GM12878 (cell line): ENCODE measurements around the gene B3GNT9. TPM values are rescaled to one million over a fixed set of nuclear protein-coding genes. Genes with fewer than 3 reads are reported as not detected.

Experiments used
- ATAC-seq: fragments of 200-7000 bp; cut with Tn5 transposase; 3 replicates; pipeline ENCODE4 v1.9.1; 2020; ENCODE audit warnings: mild to moderate bottlenecking, moderate library complexity
- BruUV-seq: library from RNA; stranded (reverse); fragments of 400-500 nt; replicated peaks from 2 replicates; lab custom pipeline; 2021; lab: Mats Ljungman, UMichigan
- CTCF ChIA-PET: fragments of 300-600 bp; sonication (Branson Sonifier 250); formaldehyde crosslinking; extraction: SDS; loops from one replicate; lab custom pipeline; 2021; ENCODE audit warnings: inconsistent platforms; lab: Yijun Ruan, JAX
- POLR2A ChIA-PET: fragments of 350-600 bp; formaldehyde crosslinking; extraction: SDS; loops from one replicate; lab custom pipeline; 2021; ENCODE audit warnings: inconsistent platforms; lab: Charles Lee
- RAD21 ChIA-PET: fragments of 300-600 bp; sonication (Branson Sonifier 250); formaldehyde crosslinking; loops from one replicate; lab custom pipeline; 2023; ENCODE audit warnings: antibody characterized with exemption; ENCODE audit not compliant: unreplicated experiment; lab: Charles Lee
- SMC1A ChIA-PET: fragments of 300-600 bp; sonication (Branson Sonifier 250); formaldehyde crosslinking; loops from one replicate; lab custom pipeline; 2023; ENCODE audit not compliant: unreplicated experiment, uncharacterized antibody; lab: Charles Lee
- DNase-seq: peaks from one replicate; pipeline ENCODE4 v3.0.0-alpha.2; 2011; ENCODE audit warnings: low read depth, low spot score
- FAIRE-seq: peaks from 3 replicates; lab custom pipeline; 2011; peaks lifted over from hg19 to GRCh38; lab: Jason Lieb, UNC
- H2AFZ ChIP-seq: 2 replicates; pipeline ENCODE4 v1.6.0; 2011; ENCODE audit warnings: low read depth, low read length, control low read depth; ENCODE audit not compliant: control insufficient read depth
- H3K27ac ChIP-seq: 2 replicates; pipeline ENCODE4 v1.5.1; 2011; ENCODE audit warnings: control low read depth; ENCODE audit not compliant: control insufficient read depth, insufficient read depth
- H3K27me3 ChIP-seq, 2 experiments: replicated peaks in 1 of 2; 2 replicates each; pipeline versions ENCODE4 v1.6.0 to v1.6.1; 2011; ENCODE audit warnings: low read length in 1 of 2; ENCODE audit not compliant: control insufficient read depth in 2 of 2, insufficient read depth in 2 of 2
- H3K36me3 ChIP-seq, 2 experiments: 2 replicates each; pipeline ENCODE4 v1.5.1; 2011; ENCODE audit warnings: low read length in 1 of 2; ENCODE audit not compliant: control insufficient read depth in 2 of 2, insufficient read depth in 2 of 2
- H3K4me1 ChIP-seq: 2 replicates; pipeline ENCODE4 v1.6.1; 2011; ENCODE audit warnings: mild to moderate bottlenecking, low read length, moderate library complexity, mixed read lengths; ENCODE audit not compliant: control insufficient read depth, insufficient read depth
- H3K4me2 ChIP-seq: 2 replicates; pipeline ENCODE4 v1.6.0; 2011; ENCODE audit warnings: control low read depth; ENCODE audit not compliant: control insufficient read depth, insufficient read depth
- H3K4me3 ChIP-seq: fragments of 200-600 bp; sonication (generic); 2 replicates; pipeline ENCODE4 v1.5.1; 2016
- H3K79me2 ChIP-seq: 2 replicates; pipeline ENCODE4 v1.6.0; 2011; ENCODE audit warnings: low read length; ENCODE audit not compliant: control insufficient read depth, insufficient read depth
- H3K9ac ChIP-seq: 2 replicates; pipeline ENCODE4 v1.8.0; 2011; ENCODE audit warnings: low read length, control low read depth, mixed read lengths; ENCODE audit not compliant: control insufficient read depth, insufficient read depth
- H3K9me3 ChIP-seq: replicated peaks from 3 replicates; pipeline ENCODE4 v1.5.1; 2011; ENCODE audit warnings: mild to moderate bottlenecking, low read length; ENCODE audit not compliant: control insufficient read depth, insufficient read depth
- H4K20me1 ChIP-seq: 2 replicates; pipeline ENCODE4 v1.6.0; 2011; ENCODE audit not compliant: control insufficient read depth, insufficient read depth
- CHD4 ChIP-seq: fragments of 200-600 bp; sonication (generic); IDR thresholded peaks from 2 replicates; pipeline ENCODE4 v1.6.1; 2016; ENCODE audit warnings: mild to moderate bottlenecking
- MTA2 ChIP-seq: fragments of 450-650 bp; IDR thresholded peaks from 2 replicates; pipeline ENCODE4 v1.6.1; 2016; ENCODE audit warnings: low read depth, mild to moderate bottlenecking, moderate library complexity
- POLR2AphosphoS2 ChIP-seq: IDR thresholded peaks from 2 replicates; pipeline ENCODE4 v1.6.1; 2011; ENCODE audit warnings: low read depth, mild to moderate bottlenecking, low read length, improper control_type of control experiment, moderate library complexity
- SMARCA5 ChIP-seq: fragments of 450-650 bp; IDR thresholded peaks from 2 replicates; pipeline ENCODE4 v1.6.1; 2017; ENCODE audit warnings: mild to moderate bottlenecking
- STAT1 ChIP-seq: fragments of 450-650 bp; conservative IDR thresholded peaks from 2 replicates; pipeline ENCODE4 v1.6.1; 2014; ENCODE audit warnings: antibody characterized with exemption, mild to moderate bottlenecking
- SUZ12 ChIP-seq: fragments of 200-600 bp; sonication (generic); IDR thresholded peaks from one replicate; pipeline ENCODE4 v1.6.1; 2018; ENCODE audit warnings: antibody characterized with exemption, mild to moderate bottlenecking; ENCODE audit not compliant: unreplicated experiment
- TAF1 ChIP-seq: IDR thresholded peaks from 2 replicates; pipeline ENCODE4 v1.6.1; 2011; ENCODE audit warnings: mild to moderate bottlenecking, low read depth, low read length, borderline replicate concordance
- YY1 ChIP-seq: IDR thresholded peaks from 2 replicates; pipeline ENCODE4 v1.6.1; 2011; ENCODE audit warnings: low read depth, mild to moderate bottlenecking, low read length
- ZBED1 ChIP-seq: IDR thresholded peaks from 2 replicates; pipeline ENCODE4 v1.6.1; 2016; ENCODE audit warnings: borderline replicate concordance
- WGBS: methylation state at CpG from one replicate; pipeline ENCODE4 v1.1.6; 2016; ENCODE audit warnings: low lambda C conversion rate; ENCODE audit not compliant: insufficient replicate concordance, insufficient coverage; ENCODE audit errors: missing lambda C conversion rate; 5-methylcytosine and 5-hydroxymethylcytosine counted together
- in situ Hi-C: fragments of 300-500 bp; cut with MboI; formaldehyde crosslinking; loops from 9 replicates; pipeline ENCODE4 v1.14.3; 2018; ENCODE audit warnings: mixed read lengths
- intact Hi-C: fragments of 100-400 bp; cut with micrococcal nuclease; formaldehyde crosslinking; loops from one replicate; pipeline ENCODE4 v1.14.2; 2022; ENCODE audit not compliant: unreplicated experiment
- polyA plus RNA-seq, 11 experiments: library from polyadenylated mRNA; depleted of rRNA in 4 of 11; unstranded in 6 of 11; stranded (reverse) in 5 of 11; fragments of >200 nt; fragmentation: Nextera tagmentation in 4 of 11; fragmentation: Illumina TruSeq in 1 of 11; extraction: Ambion mirVana in 4 of 11; extraction: Trizol in 1 of 11; gene quantifications; 1 replicate in 1 of 11; 2 replicates in 10 of 11; pipeline versions ENCODE4 v1.2.1 to v1.2.3, GENCODE V29; 2011 to 2016; ENCODE audit warnings: inconsistent platforms in 2 of 11, missing spikeins in 2 of 11, low read depth in 1 of 11
- total RNA-seq, 4 experiments: library from RNA; depleted of rRNA in 3 of 4; stranded (reverse); fragments of >200 nt in 3 of 4; fragmentation: Illumina TruSeq in 1 of 4; extraction: Trizol in 1 of 4; gene quantifications; 2 replicates each; pipeline versions ENCODE4 v1.2.1 to v1.2.3, GENCODE V29; 2013 to 2021
- TF ChIP-seq, protein P1 (sequence below): fragments of 450-650 bp; formaldehyde crosslinking; IDR thresholded peaks from 2 replicates; pipeline ENCODE4 v1.4.0; 2022; ENCODE audit warnings: mild to moderate bottlenecking, moderate library complexity
- TF ChIP-seq, protein P2 (sequence below): IDR thresholded peaks from 2 replicates; pipeline ENCODE4 v1.6.1; 2012; ENCODE audit warnings: low read depth, low read length, improper control_type of control experiment
- TF ChIP-seq, protein P3 (sequence below): fragments of 150-350 bp; IDR thresholded peaks from 2 replicates; pipeline ENCODE4 v1.6.1; 2016; ENCODE audit warnings: low read depth, low read length
- TF ChIP-seq, protein P4 (sequence below), 3 experiments: IDR thresholded peaks in 2 of 3; conservative IDR thresholded peaks in 1 of 3; 2 replicates each; pipeline ENCODE4 v1.5.1; 2011; ENCODE audit warnings: low read depth in 3 of 3, low read length in 3 of 3, mild to moderate bottlenecking in 3 of 3, control low read depth in 2 of 3, moderate library complexity in 2 of 3, inconsistent platforms in 1 of 3, mixed read lengths in 1 of 3; ENCODE audit not compliant: control insufficient read depth in 2 of 3, insufficient read depth in 1 of 3; ENCODE audit errors: extremely low read depth in 1 of 3

The B3GNT9 gene
- total and polyA plus RNA-seq, 10 of the 15 experiments (the other 5 are each of a cell fraction or from before 2014, with no cell fraction given) = 0.08 to 5.0 (median 1.9) TPM

DNA sequence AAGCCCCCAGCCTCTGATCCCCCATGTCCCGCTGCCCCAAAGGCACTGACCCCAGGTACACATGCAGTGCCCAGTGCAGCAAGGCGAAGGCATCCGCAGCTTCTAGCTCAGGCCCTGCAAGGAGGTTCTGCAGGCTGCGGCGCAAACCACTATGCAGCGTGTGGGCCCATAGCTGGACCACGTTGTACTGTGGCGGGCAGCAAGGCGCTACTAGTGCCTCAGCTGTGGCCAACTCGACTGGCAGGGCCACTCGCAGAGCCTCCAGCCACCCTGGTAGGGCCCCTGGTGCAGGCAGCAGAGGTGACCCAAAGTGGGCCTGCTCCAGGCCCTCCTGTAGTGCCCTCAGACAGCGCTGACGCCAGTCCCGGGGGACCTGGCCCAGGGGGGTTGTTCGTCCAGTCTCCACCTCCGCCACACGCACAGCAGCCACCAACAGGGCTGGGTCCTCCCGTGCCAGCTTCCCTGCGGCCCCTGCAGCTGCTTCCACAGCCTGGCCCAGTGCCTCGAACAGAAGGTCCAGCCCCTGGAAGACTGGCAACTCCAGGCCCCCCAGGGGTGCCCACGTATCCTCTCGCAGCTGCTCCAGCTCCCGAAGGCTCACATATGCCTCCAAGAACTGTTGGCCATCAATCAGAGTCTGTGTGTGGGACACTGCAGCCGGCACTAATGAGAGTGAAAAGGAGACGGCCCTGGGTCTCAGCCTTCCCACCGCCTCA is 36.5 kb upstream of the B3GNT9 start:
- no TSS peak for BruUV-seq
- no peak for DNase-seq
- no peak for FAIRE-seq
- H3K9me3 ChIP-seq = no peaks in the 10 kb centered on the region
- H3K4me3 ChIP-seq = no peak overlapping the region
- H3K4me1 ChIP-seq = peaks cover 7% of the 10 kb centered on the region
- H3K9ac ChIP-seq = no peak overlapping the region
- H3K27me3 ChIP-seq = peaks cover 0 to 3% of the 10 kb centered on the region in 2 experiments; a peak in 2 of 4 replicates
- no peaks in the 10 kb centered on the region for H3K36me3 ChIP-seq
- in situ Hi-C loops (no loop called here), intact Hi-C loops (no loop called here)
- H3K4me2 ChIP-seq = no peak overlapping the region
- no peak overlapping the region for H2AFZ ChIP-seq
- RAD21 ChIA-PET = interaction anchor here (1.3 kb wide), 1 partner anchor 32 kb away, joined by 4 read pairs; no protein-coding TSS in a partner anchor
- H3K79me2 ChIP-seq = peaks cover 8% of the 10 kb centered on the region
- H3K27ac ChIP-seq = no peak overlapping the region
- H4K20me1 ChIP-seq = no peaks in the 10 kb centered on the region
- POLR2A ChIA-PET = interaction anchor here (0.5 kb wide), 1 partner anchor 152 kb away, joined by 4 read pairs; no protein-coding TSS in a partner anchor
- CTCF ChIA-PET = interaction anchor here (1.0 kb wide), 1 partner anchor 18 kb away, joined by 3 read pairs; no protein-coding TSS in a partner anchor
- TF ChIP-seq, protein P1, sequence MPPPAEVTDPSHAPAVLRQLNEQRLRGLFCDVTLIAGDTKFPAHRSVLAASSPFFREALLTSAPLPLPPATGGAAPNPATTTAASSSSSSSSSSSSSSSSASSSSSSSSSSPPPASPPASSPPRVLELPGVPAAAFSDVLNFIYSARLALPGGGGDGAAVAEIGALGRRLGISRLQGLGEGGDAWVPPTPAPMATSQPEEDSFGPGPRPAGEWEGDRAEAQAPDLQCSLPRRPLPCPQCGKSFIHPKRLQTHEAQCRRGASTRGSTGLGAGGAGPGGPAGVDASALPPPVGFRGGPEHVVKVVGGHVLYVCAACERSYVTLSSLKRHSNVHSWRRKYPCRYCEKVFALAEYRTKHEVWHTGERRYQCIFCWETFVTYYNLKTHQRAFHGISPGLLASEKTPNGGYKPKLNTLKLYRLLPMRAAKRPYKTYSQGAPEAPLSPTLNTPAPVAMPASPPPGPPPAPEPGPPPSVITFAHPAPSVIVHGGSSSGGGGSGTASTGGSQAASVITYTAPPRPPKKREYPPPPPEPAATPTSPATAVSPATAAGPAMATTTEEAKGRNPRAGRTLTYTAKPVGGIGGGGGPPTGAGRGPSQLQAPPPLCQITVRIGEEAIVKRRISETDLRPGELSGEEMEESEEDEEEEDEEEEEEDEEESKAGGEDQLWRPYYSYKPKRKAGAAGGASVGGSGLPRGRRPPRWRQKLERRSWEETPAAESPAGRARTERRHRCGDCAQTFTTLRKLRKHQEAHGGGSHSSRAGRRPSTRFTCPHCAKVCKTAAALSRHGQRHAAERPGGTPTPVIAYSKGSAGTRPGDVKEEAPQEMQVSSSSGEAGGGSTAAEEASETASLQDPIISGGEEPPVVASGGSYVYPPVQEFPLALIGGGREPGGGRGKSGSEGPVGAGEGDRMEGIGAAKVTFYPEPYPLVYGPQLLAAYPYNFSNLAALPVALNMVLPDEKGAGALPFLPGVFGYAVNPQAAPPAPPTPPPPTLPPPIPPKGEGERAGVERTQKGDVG (CRISPR knock-in tag) = no peak
- TF ChIP-seq SUZ12 (no peak), ZBED1 (no peak), SMARCA5 (no peak), CHD4 (no peak), MTA2 (no peak), POLR2AphosphoS2 (no peak), TAF1 (no peak), STAT1 (no peak), YY1 (no peak)
- TF ChIP-seq, protein P2, sequence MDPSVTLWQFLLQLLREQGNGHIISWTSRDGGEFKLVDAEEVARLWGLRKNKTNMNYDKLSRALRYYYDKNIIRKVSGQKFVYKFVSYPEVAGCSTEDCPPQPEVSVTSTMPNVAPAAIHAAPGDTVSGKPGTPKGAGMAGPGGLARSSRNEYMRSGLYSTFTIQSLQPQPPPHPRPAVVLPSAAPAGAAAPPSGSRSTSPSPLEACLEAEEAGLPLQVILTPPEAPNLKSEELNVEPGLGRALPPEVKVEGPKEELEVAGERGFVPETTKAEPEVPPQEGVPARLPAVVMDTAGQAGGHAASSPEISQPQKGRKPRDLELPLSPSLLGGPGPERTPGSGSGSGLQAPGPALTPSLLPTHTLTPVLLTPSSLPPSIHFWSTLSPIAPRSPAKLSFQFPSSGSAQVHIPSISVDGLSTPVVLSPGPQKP = no peak
- TF ChIP-seq, protein P3, sequence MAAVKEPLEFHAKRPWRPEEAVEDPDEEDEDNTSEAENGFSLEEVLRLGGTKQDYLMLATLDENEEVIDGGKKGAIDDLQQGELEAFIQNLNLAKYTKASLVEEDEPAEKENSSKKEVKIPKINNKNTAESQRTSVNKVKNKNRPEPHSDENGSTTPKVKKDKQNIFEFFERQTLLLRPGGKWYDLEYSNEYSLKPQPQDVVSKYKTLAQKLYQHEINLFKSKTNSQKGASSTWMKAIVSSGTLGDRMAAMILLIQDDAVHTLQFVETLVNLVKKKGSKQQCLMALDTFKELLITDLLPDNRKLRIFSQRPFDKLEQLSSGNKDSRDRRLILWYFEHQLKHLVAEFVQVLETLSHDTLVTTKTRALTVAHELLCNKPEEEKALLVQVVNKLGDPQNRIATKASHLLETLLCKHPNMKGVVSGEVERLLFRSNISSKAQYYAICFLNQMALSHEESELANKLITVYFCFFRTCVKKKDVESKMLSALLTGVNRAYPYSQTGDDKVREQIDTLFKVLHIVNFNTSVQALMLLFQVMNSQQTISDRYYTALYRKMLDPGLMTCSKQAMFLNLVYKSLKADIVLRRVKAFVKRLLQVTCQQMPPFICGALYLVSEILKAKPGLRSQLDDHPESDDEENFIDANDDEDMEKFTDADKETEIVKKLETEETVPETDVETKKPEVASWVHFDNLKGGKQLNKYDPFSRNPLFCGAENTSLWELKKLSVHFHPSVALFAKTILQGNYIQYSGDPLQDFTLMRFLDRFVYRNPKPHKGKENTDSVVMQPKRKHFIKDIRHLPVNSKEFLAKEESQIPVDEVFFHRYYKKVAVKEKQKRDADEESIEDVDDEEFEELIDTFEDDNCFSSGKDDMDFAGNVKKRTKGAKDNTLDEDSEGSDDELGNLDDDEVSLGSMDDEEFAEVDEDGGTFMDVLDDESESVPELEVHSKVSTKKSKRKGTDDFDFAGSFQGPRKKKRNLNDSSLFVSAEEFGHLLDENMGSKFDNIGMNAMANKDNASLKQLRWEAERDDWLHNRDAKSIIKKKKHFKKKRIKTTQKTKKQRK = no peak
- TF ChIP-seq, protein P4, sequence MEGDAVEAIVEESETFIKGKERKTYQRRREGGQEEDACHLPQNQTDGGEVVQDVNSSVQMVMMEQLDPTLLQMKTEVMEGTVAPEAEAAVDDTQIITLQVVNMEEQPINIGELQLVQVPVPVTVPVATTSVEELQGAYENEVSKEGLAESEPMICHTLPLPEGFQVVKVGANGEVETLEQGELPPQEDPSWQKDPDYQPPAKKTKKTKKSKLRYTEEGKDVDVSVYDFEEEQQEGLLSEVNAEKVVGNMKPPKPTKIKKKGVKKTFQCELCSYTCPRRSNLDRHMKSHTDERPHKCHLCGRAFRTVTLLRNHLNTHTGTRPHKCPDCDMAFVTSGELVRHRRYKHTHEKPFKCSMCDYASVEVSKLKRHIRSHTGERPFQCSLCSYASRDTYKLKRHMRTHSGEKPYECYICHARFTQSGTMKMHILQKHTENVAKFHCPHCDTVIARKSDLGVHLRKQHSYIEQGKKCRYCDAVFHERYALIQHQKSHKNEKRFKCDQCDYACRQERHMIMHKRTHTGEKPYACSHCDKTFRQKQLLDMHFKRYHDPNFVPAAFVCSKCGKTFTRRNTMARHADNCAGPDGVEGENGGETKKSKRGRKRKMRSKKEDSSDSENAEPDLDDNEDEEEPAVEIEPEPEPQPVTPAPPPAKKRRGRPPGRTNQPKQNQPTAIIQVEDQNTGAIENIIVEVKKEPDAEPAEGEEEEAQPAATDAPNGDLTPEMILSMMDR (IDR thresholded peaks at IDR 0.05 in 2 of 3, conservative IDR thresholded peaks at IDR 0.05 in 1 of 3; ENCODE audit: control insufficient read depth in 2 of 3, extremely low read depth in 1 of 3, insufficient read depth in 1 of 3, low read depth in 3 of 3, low read length in 3 of 3) = no peak
- SMC1A ChIA-PET = no interaction called here
- WGBS = 44% methylated on average over 26 of the region's 26 CpGs
- ATAC-seq = no peak
